Measurements from ENCODE around the gene BRSK1.

DNA sequence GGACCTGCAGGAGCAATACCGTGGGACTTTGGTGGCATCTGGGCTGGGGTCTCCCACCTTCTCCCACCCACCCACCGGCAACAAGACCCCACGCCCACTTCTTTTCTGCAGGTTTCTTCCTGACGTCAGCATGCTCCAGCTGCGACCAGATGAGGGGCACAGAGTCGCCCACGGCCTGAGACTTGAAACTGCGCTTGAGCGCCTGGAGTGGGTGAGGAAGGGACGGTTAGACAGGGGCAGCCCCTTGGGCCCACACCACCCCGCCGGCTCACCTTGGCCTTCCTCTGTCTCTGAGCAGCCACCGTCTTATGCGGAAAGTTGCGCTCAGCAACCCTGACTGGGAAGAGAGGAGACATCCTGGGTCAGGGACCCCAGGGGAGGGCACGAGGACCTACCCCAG is 77.1 kb downstream of the BRSK1 start:
- TF ChIP-seq, protein P1, sequence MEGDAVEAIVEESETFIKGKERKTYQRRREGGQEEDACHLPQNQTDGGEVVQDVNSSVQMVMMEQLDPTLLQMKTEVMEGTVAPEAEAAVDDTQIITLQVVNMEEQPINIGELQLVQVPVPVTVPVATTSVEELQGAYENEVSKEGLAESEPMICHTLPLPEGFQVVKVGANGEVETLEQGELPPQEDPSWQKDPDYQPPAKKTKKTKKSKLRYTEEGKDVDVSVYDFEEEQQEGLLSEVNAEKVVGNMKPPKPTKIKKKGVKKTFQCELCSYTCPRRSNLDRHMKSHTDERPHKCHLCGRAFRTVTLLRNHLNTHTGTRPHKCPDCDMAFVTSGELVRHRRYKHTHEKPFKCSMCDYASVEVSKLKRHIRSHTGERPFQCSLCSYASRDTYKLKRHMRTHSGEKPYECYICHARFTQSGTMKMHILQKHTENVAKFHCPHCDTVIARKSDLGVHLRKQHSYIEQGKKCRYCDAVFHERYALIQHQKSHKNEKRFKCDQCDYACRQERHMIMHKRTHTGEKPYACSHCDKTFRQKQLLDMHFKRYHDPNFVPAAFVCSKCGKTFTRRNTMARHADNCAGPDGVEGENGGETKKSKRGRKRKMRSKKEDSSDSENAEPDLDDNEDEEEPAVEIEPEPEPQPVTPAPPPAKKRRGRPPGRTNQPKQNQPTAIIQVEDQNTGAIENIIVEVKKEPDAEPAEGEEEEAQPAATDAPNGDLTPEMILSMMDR (IDR thresholded peaks at IDR 0.05): no peak
- no peak for TF ChIP-seq POLR2A (IDR thresholded peaks at IDR 0.05)
- TF ChIP-seq POLR2AphosphoS5 (IDR thresholded peaks at IDR 0.05): no peak
- TF ChIP-seq EP300 (IDR thresholded peaks at IDR 0.05): no peak
